NCI-H345 treated with DMSO at 0.1 percent for 48 hours (cell line): ENCODE results near the gene NOC4L.
A peak's percentile ranks its signal among the peaks of the same experiment; 100 is the strongest.
"Not testable (repeated sequence)": the region's sequence is repeated elsewhere in the genome, so short reads cannot be mapped to it uniquely, and the experiment has no call there.

Experiments
- DNase-seq: peaks from one replicate; lab custom pipeline; 2025; ENCODE audit not compliant: unreplicated experiment; lab: John Stamatoyannopoulos, UW

Gene NOC4L

DNA sequence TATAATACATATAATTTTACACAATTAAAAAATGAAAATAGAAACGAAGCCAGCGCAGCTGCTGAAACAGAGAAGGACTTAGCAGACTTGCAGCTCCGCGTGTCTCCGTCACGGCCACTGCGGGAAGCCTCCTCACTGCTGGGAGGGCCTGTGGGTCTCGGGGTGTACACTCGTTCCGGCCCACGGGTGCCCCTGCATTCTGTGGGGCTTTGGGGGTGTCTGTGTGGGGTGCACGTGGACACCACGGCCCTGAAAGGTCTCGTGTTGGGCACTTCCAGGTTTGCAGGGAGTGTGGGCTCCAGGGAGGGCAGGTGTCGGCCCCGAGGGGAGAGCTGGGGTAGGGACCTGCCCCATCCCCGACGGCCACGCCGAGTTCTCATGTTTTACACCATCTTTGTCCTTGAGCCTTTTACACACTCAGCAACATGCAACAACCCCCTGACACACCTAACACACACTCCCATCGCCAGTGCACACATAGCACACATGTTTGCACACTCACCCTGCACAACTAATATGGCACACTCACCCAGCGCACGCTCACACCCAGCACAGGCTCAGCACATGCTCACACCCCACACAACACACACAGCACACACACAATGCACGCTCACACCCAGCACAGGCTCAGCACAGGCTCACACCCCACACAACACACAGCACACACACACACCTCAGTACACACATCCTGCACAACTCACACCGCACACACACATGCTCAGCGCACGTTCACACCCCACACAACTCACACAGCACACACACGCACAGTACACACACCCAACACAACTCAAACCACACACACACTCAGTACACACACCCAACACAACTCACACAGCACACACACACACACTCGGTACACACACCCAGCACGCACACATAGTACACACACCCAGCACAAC lies 36.6 kb downstream of the NOC4L start:
- DNase-seq, result no peak

DNA sequence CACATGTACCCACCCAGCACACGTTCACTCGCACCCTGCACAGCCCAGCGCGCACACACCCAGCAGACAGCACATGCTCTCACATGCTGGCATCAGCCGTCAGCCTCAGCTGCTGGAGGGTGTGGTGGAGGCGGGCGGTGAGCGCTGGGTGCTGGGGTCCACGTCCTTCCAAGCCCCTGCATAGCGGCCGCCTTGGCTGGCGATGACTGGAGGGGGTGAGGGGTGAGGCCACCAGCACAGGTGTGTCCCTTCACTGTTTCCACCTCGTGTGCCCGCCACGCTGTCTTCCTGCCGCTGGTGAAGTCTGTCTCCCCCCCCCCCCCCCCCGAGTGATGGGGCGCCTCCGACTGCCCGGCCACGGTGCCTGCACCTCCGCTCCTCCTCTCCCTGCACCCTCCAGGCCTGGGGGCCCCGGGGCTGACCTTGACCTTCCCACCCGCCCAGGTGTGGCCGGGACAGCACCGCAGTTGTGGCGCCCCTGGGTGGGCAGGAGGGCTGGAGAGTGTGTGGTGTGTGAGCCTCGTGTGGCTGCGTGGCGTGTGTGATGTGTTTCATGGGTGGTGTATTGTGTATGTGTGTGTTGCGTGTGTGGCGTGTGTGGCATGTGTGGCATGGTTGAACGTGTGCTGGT lies 37.4 kb downstream of the NOC4L start:
- DNase-seq, result no peak

DNA sequence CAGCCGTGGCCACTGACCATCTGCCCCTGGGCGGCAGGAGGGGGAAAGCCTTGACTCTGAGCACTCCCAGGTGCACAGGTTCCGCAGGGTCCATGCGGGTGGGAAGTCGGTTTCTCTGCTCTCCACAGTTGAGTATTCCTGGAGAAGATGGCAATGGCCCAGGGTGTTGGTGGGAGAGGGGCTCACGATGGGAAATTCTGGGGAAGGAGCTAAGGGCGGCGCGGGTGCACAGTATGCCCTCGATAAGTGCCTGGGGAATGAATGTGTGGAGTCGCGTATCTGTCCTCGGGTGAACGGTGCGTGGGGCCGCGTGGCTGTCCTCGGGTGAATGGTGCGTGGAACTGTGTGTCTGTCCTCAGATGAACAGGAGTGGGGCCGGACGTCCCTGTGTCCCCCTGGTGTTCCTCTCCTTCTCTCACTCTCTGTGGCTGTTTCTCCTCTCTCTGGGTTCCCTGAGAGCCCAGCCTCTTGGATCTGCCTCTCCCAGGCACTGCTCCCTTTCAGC lies 38.0 kb downstream of the NOC4L start:
- DNase-seq, result no peak

DNA sequence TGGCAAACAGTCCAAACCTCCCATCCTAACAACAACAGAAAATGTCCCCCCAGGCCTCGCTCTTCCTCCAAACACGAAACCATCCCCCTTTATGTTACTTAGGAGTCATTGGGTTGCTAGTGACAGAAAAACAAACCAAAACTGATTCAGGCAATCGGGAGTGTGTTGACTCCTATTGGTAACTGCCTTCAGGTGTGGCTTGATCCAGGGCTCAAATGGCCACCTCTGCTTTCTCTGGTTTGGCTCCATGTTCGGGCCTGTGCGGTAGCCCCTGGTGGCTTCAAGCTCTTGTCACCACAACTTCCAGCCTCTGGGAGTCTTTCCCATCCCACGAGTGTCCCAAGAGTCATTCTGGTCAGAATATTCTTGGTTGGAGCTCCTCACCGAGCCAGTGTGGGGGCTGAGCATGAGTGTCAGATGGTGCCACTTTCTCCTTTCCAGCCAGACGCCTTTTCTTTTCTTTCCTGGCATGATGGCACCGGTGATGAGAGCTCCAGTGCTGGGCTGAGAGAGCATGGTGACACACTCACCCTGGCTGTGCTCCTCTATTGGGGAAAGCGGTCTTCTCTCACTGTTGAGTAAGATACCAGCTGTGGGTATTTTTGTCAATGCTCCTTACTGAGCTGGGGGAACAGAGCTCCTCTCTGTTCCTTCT lies 38.6 kb downstream of the NOC4L start:
- no peak for DNase-seq

DNA sequence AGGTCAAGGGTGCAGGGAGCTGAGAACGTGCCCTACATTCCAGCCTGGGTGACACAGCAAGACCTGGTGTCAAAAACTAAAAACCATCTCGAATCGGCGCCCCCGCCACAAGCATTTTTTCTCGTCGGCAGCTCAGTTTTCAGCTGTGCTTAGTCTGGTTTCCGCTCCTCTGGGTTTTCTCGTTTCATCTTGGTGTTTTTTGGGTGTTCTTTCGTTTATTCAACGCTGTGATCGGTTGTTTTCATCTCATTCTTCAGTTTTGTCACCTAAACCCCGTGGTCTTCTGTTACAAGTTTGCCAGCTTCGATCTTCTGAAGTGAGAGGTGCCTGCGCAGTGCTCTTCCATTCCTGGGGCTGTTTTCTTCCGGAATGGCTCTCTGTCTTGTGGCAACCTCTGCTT lies 41.4 kb downstream of the NOC4L start:
- DNase-seq, result no peak

DNA sequence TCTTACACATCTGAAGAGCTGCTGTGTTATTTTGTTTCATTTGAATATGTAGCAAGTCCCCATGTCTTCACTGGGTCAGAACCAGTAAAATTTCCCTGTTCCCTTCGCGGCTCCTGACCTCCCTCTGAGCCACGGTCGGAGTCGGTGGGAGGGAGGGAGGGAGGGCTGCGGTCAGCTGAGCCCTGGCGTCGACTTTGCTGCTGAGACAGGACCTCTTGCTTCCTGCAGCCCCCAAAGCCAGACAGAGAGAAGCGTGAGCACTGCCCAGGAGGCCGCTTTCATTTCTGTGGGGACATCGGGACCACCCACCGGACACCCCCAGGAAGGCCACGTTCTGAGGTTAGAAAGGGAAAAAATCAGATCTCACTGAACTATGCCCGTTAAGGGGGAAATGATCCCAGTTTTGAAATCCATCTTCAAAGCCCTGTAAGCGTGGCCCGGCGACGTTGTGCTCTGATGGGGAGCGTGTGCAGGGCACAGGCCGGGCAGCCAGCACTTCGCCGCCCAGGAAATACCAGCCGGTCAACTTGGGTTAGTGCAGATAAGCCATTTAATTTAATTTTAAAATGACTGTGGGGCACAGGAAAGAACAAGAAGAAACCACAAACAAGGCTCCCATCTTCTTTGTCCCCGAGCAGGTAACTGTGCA lies 42.1 kb downstream of the NOC4L start:
- no peak for DNase-seq

DNA sequence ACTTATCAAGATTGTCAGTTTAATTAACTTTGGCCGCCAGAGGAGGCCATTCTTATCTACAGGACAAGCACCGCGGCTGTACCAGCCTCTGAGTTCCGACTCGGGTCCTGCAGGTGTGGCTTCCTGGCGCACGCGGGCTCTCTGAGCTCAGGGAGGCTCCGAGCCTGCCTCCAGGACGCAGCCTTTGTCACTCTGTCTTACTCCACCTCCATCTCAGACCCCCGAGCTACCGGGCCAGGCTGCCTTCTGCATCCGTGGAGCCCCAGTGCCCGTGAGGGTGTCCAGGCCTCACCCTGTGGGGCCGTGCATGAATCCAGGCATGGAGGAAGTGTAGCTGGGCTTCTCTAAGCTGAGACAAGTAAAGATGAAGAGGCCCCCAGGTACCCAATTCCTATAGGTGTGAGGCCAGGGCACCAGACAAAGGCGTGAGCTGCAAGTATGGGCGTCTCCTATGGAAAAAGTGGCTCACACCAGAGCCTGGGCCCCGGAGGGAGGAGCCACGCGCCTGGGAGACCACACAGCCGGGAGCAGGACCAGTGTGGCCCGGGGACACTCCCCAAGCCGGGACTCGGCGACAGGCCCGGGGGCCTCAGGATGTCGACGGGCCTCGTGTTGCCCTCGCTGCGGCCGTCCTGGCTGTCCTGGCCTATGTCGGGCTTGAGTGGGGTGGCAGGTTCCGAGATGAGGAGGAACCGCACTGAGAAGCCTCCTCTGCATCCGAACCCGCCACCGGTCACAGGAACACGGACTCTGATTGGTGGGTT lies 42.8 kb downstream of the NOC4L start:
- DNase-seq, result no peak

DNA sequence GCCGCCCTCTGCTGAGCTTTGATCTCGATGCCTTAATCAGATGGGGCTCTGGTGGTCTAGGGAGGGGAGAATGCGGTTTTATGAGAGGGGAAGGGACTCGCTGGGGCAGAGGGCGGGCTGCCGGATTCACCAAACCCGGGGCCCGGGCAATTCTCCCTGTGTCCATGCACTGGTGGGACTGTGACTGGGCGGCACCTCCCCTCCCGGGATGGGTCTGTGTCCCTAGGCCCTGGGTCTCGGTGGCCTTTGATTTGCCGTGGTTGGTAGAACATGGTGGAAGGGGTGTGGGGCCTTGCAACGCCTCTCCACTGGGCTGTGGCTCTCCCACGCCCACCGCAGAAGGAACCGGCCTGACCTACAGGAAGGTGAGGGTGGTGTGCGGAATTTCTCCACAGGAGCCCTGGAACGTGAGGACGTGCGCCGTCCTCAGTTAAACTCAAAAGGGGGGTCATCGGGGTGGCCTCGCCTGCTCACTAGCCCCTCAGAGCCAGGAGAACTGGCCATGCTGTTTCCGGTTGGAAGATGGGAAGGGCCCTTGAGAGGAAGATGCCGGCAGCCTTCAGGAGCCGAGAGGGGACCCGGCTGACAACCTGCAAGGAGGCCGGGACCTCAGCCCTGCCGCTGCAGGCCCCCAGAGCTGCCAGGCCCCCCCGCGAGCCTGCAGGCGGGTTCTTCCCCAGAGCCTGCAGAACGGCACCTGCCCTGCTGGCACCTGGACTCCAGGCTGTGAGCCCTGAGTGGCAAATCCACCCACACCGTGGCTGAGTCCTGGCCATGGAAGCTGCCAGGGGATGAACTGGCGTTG lies 43.6 kb downstream of the NOC4L start:
- DNase-seq, result no peak

DNA sequence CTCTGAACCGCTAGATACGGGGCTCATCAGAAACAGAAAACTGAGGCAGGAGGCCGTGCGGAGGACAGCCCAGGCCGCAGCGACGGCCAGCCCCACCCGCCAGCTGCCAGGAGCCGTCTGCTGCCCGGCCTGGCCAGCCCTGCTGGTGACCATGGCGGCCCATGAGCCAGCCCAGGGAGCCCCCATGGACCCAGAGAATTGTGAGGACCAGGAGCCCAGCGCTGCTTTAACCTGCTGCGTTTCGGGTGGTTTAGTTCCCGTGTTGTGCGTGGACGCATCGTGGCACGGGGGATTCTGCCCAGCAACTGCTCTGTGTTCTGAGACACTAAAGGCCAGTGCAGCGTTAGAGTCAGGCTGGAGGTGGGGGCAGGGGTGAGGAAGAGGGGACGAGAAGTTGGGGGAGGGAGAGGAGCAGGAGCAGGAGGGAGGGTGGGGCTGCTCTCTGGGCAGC lies 44.2 kb downstream of the NOC4L start:
- no peak for DNase-seq

DNA sequence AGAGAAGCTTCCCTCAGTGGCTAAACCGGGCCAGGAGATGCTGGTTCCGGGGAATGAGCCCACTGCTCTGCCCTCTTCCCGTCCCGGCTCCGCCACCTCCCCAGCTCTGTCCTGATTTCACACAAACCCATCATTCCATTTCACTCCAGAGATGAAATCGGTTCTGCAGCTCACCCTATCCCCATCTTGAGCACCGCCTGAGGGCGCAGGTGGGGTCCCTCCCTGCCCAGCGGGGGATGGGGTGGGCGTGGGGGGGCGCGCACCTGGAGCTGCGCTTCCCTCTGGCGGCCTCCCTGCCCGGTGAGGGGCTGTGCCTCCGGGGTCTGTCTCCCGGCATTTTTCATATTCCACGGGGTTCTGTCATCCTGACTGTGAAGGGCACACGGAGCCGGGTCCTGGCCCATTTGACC lies 44.7 kb downstream of the NOC4L start:
- DNase-seq, result no peak

DNA sequence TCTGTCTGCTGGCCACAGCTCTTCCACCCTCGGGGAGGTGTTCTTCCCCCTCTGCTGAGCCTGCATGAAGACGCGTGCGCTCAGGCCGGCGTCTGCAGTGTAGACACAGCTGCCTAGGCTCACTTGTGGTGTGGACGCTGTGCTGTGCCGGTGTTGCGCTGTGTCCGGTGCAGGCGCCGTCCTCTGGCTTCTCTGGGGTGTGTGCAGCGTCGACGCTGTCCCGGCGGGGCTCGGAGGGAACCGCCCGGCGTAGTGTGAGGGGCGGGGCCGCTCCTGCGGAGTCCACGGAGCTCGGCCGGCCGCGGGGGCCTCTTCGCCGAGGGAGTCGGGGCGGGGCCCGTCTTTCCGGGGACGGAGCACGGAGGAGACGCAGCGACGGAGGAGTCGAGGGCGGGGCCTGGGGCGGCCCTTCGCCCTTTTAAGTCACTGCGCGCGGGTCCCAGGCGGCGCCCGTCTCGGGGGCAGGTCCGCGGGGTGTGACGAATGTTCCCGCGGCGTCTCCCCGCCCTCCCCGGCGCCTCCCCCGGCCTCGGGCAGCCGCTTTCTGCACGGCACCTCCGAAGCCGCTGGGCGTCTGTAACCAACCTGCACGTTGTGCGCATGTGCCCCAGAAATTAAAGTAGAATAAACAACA lies 45.2 kb downstream of the NOC4L start:
- peak; percentile 77 for DNase-seq

DNA sequence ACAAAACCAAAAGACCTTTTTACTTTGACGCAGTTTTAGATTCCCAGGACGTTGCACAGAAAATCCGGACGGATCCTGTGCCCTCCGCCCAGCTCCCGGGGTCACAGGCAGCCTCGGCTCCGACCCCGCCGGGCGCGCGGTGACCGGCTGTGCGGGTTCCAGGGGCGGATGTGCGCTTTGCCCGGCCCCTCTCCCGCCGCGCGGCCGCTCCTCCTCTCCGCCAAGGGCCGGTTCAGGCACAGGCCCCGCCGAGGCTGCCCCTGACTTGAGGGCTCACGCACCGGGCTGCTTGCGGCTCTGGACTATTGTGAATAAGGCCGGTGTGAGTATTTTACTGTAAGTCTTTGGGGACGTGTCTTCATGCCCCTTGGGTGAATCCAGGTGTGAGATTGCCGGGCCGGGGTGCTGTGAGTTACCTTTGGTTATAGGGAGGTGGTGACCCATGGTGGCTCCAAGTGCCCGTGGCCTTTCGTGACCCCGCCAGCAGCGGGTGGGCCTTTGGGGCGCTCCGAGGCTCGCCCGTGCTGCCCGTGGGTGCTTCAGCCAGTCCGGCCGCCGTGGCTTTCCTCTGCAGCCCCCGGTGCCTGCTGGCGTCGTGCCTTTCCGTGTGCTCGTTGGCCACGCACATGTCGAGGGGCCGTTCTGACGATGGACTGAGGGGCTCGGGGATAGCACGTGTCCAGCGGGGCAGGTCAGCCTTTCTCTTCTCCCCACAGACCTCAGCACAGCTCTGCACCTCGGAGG lies 45.9 kb downstream of the NOC4L start:
- no peak for DNase-seq

DNA sequence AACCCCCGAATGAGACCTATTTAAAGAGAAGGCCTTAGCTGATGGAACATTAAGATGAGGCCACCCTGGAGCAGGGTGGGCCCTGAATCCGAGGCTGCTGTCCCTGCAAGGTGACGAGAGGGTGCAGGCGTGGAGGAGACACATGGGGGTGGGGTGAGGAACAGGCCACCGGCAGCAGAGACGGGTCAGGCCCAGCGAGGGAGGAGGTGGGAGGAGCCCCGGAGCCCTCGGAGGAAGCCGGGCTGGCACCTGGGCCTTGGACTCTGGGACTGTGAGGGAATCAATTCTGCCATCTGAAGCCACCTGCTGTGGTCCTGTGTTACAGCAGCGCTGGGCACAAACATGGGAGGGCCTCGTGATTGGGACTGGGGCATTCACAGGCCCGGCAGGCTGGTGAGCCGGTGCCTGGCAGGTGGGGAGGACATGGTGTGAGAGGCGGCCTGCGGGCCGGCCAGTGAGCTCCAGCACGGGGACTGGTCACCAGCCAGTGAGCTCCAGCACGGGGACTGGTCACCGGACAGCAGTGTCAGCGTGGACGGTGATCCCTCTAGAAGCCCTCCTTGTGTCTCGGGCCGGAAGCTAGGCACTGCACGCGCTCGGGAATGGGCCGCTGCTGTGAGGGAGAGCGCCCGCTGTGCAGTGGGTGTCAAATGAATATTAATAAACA lies 46.7 kb downstream of the NOC4L start:
- DNase-seq, result no peak

DNA sequence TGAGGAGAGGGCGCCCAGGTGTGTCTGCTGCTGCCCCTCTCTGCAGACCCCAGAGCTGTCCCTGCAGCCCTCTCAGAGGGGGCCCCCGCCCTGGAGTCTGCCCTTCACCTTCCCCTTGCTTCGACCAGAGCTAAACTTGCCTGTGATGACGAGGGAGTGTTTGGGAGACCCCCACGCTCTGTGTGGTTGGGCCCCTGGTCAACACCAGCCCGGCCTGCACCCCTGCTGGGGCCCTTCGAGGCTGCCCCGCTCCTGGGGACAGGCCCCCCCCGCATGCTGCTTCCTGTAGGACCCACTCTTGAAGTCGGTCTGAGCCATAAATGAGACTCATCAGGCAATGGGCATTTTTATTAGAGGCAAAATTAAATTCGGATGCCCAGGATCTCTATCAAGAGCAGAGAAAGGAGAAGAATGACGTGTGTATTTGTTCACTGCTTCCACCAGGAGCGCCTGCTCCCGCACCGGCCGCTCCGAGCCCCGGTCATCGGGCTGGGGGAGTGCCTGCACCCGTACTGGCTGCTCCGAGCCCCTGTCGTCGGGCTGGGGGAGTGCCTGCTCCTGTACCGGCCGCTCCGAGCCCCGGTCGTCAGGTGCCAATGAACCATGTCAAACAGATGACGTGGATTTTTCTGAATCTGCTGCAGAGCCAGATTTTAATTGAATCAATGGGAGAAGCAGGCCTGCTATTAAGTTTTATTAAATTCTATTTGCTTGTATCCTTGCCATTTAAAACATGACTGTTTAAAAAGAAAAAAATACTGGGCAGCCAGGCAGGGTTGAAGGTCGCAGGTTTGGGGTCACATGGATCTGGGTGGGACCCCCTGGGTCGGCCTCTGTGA lies 47.7 kb downstream of the NOC4L start:
- DNase-seq, result no peak

DNA sequence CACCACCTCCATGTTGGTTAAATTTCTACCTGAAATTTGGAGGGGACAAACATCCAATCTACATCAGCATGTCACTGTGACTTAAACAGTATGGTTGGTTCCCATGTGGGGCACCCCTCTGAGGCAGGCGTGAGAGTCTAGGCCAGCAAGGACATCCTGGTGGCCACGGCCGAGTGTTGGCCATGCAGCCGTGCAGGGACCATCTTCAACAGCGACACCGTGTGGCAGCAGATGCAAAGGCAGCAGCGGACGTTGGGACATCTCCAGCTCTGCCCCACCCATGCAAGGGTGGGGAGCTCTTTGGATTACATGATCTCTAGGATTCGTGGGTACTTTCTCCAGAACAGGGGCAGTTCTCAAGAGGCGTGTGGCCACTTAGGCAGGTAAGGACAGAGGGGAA lies 49.8 kb downstream of the NOC4L start:
- DNase-seq, result no peak

DNA sequence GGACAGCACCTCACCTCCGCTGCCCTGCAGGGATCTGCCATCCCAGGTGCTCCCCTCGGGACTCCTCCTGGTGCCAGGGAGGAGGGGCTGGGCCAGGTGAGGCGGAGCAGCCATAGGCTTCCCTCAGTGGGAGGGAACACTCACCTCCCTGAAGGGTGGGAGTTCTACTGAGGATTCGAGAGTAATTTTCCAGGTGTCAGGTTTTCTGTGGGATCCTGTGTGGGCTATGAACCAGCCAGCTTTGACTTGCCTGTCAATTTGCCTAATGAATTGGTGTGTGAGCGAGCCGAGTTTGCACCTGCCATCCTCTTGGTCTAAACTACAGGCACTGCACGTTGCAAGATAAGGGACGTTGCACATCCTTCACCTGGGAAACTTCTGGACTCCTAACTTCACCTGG lies 50.3 kb downstream of the NOC4L start:
- no peak for DNase-seq

DNA sequence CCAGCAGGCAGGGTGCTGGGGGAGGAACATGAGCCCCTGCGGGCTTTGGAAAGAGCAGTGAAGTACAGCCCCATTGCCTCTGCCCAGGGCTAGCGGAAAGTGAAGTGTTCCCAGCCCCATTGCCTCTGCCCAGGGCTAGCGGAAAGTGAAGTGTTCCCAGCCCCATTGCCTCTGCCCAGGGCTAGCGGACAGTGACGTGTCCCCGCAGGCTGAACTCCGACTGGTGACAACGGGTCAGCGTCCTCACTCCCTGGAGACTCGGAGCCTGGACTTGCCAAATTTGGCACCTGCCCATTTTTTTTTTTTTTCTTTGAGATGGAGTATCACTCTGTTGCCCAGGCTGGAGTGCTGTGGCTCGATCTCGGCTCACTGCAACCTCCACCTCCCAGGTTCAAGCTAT lies 51.0 kb downstream of the NOC4L start:
- not testable (repeated sequence) for DNase-seq
